Measurements from ENCODE around the gene PGM2L1.

Gene PGM2L1

GRCh38 chr11:74392256-74392655 lies 6.0 kb downstream of the PGM2L1 start:
- no peak for TF ChIP-seq CTCF (conservative IDR thresholded peaks at IDR 0.05; ENCODE audit: low read length)
- TF ChIP-seq EZH2phosphoT487 (IDR thresholded peaks at IDR 0.05; ENCODE audit: borderline replicate concordance) = no peak
- Histone ChIP-seq H3K36me3 (ENCODE audit: insufficient read depth, low read length) (no peaks in the 10 kb centered on the region), H3K9me2 (replicated peaks; ENCODE audit: low read depth, low read length) (no peaks in the 10 kb centered on the region), H3K9me3 (ENCODE audit: insufficient read depth, low read depth, low read length) (no peaks in the 10 kb centered on the region), H3K9ac (ENCODE audit: low read depth, low read length, poor library complexity, severe bottlenecking) (no peak overlapping the region), H3K27me3 (ENCODE audit: insufficient read depth, low read length, poor library complexity, severe bottlenecking) (no peaks in the 10 kb centered on the region), H3K4me3 (ENCODE audit: low read length, poor library complexity, severe bottlenecking) (no peak overlapping the region), H3F3A (ENCODE audit: low read depth) (0 out of 2 replicates have a peak, but pooled peaks cover 4% of the 10 kb centered on the region), H3K4me2 (ENCODE audit: low read depth, low read length, poor library complexity, severe bottlenecking) (no peak overlapping the region), H2AFZ (ENCODE audit: low read length) (no peak overlapping the region), H3K79me2 (ENCODE audit: insufficient read depth, low read length) (peaks cover 41% of the 10 kb centered on the region), H3K4me1 (ENCODE audit: insufficient read depth, low read length, poor library complexity, severe bottlenecking) (peaks cover 35% of the 10 kb centered on the region), H4K20me1 (ENCODE audit: insufficient read depth, low read length, poor library complexity, severe bottlenecking) (peaks cover 10% of the 10 kb centered on the region)

GRCh38 chr11:74391193-74391592 lies 7.0 kb downstream of the PGM2L1 start:
- peaks cover 10% of the 10 kb centered on the region for H4K20me1 ChIP-seq (ENCODE audit: insufficient read depth, low read length, poor library complexity, severe bottlenecking)
- H3K9me3 ChIP-seq (ENCODE audit: insufficient read depth, low read depth, low read length) = no peaks in the 10 kb centered on the region
- H3K4me3 ChIP-seq (ENCODE audit: low read length, poor library complexity, severe bottlenecking) = no peak overlapping the region
- no peak overlapping the region for H2AFZ ChIP-seq (ENCODE audit: low read length)
- H3K79me2 ChIP-seq (ENCODE audit: insufficient read depth, low read length) = peaks cover 33% of the 10 kb centered on the region; the same call in 1 of the 2 replicates
- TF ChIP-seq CTCF (conservative IDR thresholded peaks at IDR 0.05; ENCODE audit: low read length) (no peak), EZH2phosphoT487 (IDR thresholded peaks at IDR 0.05; ENCODE audit: borderline replicate concordance) (no peak)
- peaks cover 29% of the 10 kb centered on the region for H3K4me1 ChIP-seq (ENCODE audit: insufficient read depth, low read length, poor library complexity, severe bottlenecking)
- peak overlapping the region; percentile 47 for H3K4me2 ChIP-seq (ENCODE audit: low read depth, low read length, poor library complexity, severe bottlenecking)
- no peaks in the 10 kb centered on the region for H3K27me3 ChIP-seq (ENCODE audit: insufficient read depth, low read length, poor library complexity, severe bottlenecking)
- 0 out of 2 replicates have a peak, but pooled peaks cover 4% of the 10 kb centered on the region for H3F3A ChIP-seq (ENCODE audit: low read depth)
- no peaks in the 10 kb centered on the region for H3K9me2 ChIP-seq (replicated peaks; ENCODE audit: low read depth, low read length)
- H3K9ac ChIP-seq (ENCODE audit: low read depth, low read length, poor library complexity, severe bottlenecking) = no peak overlapping the region
- no peaks in the 10 kb centered on the region for H3K36me3 ChIP-seq (ENCODE audit: insufficient read depth, low read length)

- Histone ChIP-seq H2AFZ (ENCODE audit: low read length) (no peak overlapping the region), H3K4me2 (ENCODE audit: low read depth, low read length, poor library complexity, severe bottlenecking) (peak overlapping the region; percentile 47), H3K27me3 (ENCODE audit: insufficient read depth, low read length, poor library complexity, severe bottlenecking) (no peaks in the 10 kb centered on the region), H3K36me3 (ENCODE audit: insufficient read depth, low read length) (no peaks in the 10 kb centered on the region), H3K9me2 (replicated peaks; ENCODE audit: low read depth, low read length) (no peaks in the 10 kb centered on the region), H3K4me3 (ENCODE audit: low read length, poor library complexity, severe bottlenecking) (no peak overlapping the region), H3K4me1 (ENCODE audit: insufficient read depth, low read length, poor library complexity, severe bottlenecking) (peaks cover 29% of the 10 kb centered on the region), H3F3A (ENCODE audit: low read depth) (0 out of 2 replicates have a peak, but pooled peaks cover 4% of the 10 kb centered on the region), H3K79me2 (ENCODE audit: insufficient read depth, low read length) (peaks cover 28% of the 10 kb centered on the region; the same call in 1 of the 2 replicates), H3K9me3 (ENCODE audit: insufficient read depth, low read depth, low read length) (no peaks in the 10 kb centered on the region), H3K9ac (ENCODE audit: low read depth, low read length, poor library complexity, severe bottlenecking) (no peak overlapping the region), H4K20me1 (ENCODE audit: insufficient read depth, low read length, poor library complexity, severe bottlenecking) (peaks cover 10% of the 10 kb centered on the region)
- TF ChIP-seq CTCF (conservative IDR thresholded peaks at IDR 0.05; ENCODE audit: low read length) = no peak
- TF ChIP-seq EZH2phosphoT487 (IDR thresholded peaks at IDR 0.05; ENCODE audit: borderline replicate concordance) = no peak
These were observed 7.5 kb downstream of the PGM2L1 start for GRCh38 chr11:74390697-74391096.
